Activated CD8-positive, alpha-beta memory T cell treated with anti-CD3 and anti-CD28 coated beads for 1 hour (primary cell): Measurements from ENCODE around the gene DNAH6.
"Not testable (repeated sequence)": the region's sequence is repeated elsewhere in the genome, so short reads cannot be mapped to it uniquely, and the experiment has no call there.

Experiments
- DNase-seq, 2 donors: peaks; one replicate each; pipeline ENCODE4 v3.0.0-alpha.2; 2020; ENCODE audit warnings: low read depth in 1 of 2; ENCODE audit errors: extremely low read depth in 1 of 2

DNAH6 gene

GRCh38 chr2:84496386-84496785, 19.9 kb upstream of the DNAH6 start:
- no peak for DNase-seq

DNA sequence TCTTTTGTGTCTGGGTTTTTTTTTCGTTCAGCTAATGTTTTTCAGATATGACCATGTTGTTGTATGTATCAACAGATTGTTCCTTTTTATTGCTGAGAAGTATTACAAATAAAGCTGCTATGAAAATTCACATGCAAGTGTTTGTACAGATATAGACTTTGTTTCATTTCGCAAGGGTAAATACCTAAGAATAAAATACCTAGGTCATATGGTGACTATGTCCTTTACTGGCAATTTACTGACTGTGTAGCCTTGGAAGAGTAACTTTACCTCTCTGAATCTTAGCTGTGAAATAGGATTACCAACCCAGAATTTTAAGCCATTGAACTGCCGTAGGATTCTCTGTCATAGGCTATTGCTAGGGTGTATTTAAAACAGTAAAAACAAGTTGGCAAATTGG, 19.0 kb upstream of the DNAH6 start:
- DNase-seq = no peak

DNA sequence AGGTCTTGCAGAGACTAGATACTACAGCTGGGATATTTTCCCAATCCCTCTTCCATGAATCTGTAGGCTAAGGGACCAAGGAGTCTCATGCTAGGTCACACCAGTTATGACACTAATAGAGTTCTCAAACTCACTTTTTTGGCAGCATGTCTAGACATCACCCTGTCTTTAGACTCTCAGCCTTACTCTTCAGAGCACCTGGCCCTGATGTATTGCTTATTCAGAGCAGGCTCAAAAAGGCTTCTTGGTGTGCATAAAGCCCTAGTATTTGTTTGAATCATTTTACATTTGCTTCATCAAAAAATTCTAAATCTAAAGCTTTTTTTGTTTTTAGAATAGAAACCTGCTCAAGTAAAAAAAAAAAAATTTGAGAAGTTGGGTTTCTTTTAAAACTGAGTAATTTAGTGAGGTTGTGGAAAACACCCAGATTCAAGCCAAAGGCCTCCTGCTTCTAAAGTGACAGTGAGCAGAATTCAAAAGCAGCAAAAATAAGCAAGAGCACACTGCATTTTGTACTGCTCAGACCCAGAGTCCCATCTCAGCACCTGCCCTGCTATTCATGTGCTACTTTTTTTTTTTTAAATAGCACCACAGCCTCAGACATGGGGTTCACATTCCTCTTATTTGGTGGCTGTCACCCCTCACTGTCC, 18.0 kb upstream of the DNAH6 start:
- no peak for DNase-seq

DNA sequence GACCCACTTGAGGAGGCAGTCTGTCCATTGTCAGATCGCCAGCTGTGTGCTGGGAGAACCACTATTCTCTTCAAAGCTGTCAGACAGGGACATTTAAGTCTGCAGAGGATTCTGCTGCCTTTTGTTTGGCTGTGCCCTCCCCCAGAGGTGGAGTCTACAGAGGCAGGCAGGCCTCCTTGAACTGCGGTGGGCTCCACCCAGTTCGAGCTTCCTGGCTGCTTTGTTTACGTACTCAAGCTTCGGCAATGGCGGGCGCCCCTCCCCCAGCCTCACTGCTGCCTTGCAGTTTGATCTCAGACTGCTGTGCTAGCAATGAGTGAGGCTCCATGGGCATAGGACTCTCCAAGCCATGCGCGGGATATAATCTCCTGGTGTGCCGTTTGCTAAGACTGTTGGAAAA, 5.3 kb upstream of the DNAH6 start:
- DNase-seq = not testable (repeated sequence)

- DNase-seq = no peak
Observed at GRCh38 chr2:84515788-84516187, 510 bp upstream of the DNAH6 start.

GRCh38 chr2:84519332-84519957, 3.1 kb downstream of the DNAH6 start:
- no peak for DNase-seq

DNA sequence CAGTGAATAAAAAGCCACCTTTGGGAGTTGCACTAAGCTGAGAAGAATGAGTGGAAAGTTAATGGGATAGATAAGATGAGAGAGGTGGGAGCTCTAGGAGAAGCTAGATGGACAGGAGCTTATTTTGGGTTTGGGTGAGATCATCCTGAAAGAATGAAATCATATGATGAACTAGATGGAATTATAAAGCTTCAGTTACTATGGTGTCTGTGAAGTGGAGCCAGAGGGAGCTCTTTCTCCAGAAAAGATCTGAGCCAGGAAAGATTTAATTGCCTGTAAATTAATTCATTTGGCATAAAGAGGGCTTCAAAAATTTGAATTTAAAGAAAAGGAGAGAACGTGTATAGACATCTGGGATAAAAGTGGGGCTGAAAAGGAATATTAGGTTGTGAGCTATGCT, 10.3 kb downstream of the DNAH6 start:
- no peak for DNase-seq

DNA sequence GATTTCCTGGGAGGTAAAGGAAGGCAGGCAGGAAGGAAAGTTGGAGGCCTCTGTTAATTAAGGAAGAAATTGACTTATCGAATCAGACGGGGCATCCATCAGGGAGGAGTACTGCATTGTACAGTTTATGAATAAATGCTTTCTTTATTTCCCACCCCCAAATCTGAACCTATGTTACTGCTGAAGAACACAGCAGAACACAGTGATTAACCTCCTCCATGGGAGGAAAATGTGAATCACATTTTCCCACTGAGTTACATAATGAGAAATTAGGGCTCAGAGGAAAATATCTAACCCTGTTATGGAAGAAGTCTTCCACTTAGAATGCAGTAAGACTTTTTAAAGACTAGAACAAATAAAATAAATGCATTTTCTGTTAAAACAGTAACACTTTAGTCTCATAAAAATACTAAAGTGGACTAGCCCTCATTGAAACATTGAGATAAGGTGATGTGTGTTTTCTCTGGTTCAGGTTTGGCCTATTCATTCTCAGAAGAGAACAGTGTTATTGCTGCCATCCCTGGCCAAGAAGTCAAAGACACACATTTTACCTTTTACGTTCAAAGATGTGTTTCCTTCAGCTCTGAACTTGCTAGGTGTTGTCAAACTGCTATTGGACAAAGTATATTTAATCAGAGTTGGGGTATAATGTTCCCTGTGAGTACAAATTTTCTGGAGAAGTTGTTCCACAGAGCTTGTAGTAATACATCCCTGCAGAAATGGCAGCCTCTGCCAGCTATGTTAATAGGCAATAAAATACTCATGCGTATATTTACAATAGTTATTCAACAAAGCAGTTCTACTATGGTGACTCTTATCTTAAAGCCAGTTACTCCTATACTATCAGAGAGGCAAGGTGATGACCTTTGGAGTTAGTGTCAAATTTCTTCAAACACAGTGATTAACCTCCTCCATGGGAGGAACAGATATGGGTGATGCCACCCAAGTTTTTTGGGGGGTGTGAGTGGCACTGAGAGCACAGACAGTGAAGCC, 11.1 kb downstream of the DNAH6 start:
- DNase-seq = no peak

- no peak for DNase-seq
Observed at GRCh38 chr2:84532291-84532690, 16.0 kb downstream of the DNAH6 start.

DNA sequence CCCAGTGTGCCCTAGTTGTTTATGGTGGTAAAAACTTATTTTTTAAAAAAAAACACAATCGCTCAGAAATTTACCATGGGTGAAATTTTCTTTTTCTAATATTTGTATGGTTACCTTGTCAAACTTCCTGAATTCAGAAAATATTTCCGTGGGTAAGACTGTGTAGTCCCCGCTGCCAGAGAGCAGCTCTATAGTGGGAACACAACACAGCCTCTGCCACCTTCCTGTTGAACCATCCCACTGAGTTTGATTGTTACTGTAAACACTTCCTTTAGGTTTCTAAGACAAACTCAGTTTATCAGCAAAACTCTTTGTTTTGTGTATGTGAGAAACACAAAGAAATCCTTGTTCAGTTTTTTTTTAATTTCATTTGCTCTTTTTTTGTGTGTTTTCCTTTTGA, 17.9 kb downstream of the DNAH6 start:
- DNase-seq = no peak

DNA sequence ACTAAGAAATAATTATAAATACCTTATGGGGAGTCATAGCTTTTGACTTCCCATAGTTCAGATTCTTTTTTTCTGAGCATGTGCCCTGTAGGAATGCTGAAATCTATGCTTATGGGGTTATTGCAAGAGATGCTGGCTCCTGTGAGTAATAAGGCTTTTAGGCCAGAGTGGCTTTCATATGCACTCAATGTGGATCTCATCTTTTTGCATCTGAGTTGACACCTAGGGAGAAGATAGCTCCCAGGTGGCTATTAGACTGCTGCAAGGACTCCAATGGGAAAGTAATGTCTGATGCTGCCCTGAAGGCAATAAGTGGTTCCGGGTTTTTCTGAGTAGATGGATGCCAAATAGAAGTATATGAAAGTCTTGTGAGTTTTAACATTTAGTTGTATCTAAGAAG, 21.0 kb downstream of the DNAH6 start:
- no peak for DNase-seq

GRCh38 chr2:84539729-84540128, 23.4 kb downstream of the DNAH6 start:
- no peak for DNase-seq

DNA sequence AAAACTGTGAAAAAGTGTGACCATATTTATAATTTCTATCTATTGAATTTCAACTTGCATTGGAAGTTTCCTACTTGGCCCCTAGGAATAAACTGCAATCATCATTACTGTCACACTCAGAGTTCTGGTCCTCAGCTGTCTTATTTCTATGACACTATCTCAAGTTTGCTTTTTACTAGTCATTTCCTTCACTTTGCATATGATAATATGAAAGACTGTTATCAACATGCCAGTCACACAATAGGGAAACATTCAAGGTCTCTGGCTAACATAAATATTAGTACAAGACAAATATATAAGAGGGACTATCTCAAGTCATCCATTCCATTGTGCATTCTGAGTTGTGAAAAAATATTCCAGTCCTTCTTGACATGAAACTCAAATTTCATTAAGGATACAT, 28.7 kb downstream of the DNAH6 start:
- DNase-seq = no peak

DNA sequence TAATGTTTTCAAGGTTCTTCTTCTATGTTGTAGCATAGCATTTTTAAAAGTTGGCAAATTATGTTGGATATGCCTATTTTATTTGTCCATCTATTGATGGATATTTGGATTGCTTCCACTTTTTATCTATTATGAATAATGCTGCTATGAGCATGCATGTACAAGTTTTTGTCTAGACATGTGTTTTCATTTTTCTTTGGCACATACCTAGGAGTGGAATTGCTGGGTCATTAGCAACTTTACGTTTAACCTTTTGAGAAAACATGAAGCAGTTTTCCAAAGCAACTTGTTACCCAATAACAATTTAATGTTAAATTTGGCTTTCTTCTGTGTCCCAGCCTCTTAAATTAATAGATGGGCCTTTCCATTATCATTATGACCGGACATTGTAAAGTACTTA, 30.3 kb downstream of the DNAH6 start:
- no peak for DNase-seq

DNA sequence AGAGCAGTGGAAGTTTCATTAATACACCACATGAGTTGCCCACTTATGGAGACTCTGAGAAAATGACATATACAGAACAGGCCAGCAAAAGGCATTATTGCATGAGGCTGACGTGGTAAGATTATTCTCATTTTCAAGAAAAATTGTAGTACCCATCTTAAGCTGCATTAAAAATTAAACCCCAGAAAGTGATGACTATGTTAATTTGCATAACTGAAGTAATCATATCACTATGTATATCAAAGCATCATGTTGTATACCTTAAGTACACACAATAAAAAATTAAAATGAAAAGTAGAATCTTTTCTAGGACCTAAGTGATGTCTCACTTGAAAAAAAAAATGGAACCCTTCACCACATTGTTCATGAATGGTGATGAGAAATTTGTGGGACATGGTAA, 32.0 kb downstream of the DNAH6 start:
- DNase-seq = no peak

DNA sequence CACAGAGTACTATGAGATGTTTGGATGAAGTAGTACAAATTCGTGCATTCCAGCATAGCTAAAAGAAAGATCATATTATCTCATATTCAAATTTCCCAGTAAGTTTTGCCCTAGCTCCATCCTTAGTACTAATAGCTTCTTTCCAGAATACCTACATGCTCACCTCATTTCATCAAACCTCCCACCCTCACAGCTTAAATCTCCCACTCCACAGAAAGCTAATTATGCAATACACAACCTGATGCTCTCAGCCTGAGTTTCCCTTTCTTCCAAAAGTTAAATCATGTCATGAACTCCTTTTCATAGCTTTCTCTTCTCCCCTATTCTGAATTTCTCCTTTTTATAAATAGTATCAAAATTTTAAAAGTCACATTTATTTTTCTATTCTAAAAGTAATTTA, 34.6 kb downstream of the DNAH6 start:
- DNase-seq = no peak

GRCh38 chr2:84551526-84551925, 35.2 kb downstream of the DNAH6 start:
- not testable (repeated sequence) for DNase-seq

DNA sequence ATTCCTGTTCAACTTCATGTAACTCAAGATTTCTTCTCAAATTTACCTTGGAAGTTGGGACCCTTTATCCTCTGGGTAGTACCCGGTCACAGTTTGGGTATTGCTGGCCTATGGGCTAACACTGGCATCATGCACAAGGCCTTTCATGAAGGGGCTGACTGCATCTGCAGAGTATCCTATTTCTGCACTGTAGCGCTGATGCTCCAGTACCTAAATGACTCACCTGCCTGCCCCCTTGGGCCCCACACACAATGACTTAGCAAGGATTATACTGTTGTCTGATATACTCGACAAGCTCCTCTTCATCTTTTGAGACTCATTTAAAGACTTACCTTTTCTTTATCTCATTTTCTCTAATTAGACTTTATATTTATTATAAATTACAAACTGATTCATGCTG, 39.9 kb downstream of the DNAH6 start:
- no peak for DNase-seq

GRCh38 chr2:84559838-84560237, 43.5 kb downstream of the DNAH6 start:
- DNase-seq = no peak

GRCh38 chr2:84579661-84580060, 63.4 kb downstream of the DNAH6 start:
- no peak for DNase-seq

- no peak for DNase-seq
Observed at GRCh38 chr2:84603911-84604310, 87.6 kb downstream of the DNAH6 start.

DNA sequence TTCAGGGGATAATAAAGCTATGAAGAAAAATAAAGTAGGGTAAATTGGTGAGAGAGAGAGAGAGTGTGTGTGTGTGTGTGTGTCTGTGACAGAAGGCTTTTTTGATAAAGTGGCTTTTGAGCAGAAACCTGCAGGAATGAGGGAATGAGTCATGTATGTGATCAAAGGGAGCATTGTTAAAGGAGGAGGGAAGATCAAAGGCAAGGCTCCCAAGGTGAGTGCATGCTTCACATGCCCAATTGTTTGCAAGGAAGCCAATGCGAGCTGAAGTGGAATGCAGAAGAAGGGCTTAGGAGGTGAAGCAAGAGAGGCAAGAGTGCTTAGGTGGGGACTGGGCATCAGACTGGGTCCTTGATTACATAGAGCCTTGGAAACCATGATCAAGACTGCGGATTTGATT, 96.8 kb downstream of the DNAH6 start:
- DNase-seq = no peak
